Amygdala (tissue), 56 donors: ENCODE results near the gene RASSF5.

Experiments used
- DNase-seq, 56 donors: peaks; one replicate each; lab custom pipeline; 2025; lab: John Stamatoyannopoulos, UW

The RASSF5 gene

GRCh38 chr1:206511362-206512057 lies 4.2 kb downstream of the RASSF5 start:
- DNase-seq = no peak

- DNase-seq = no peak
Observed at GRCh38 chr1:206512058-206512850, 4.9 kb downstream of the RASSF5 start.

GRCh38 chr1:206512851-206513180 lies 5.5 kb downstream of the RASSF5 start:
- no peak for DNase-seq

- no peak for DNase-seq
Observed at GRCh38 chr1:206513312-206514111, 6.2 kb downstream of the RASSF5 start.

- DNase-seq = no peak
Observed at GRCh38 chr1:206514813-206515387, 7.6 kb downstream of the RASSF5 start.

- DNase-seq = no peak
Observed at GRCh38 chr1:206516728-206516990, 9.3 kb downstream of the RASSF5 start.

- DNase-seq = no peak
Observed at GRCh38 chr1:206517784-206518183, 10.5 kb downstream of the RASSF5 start.

GRCh38 chr1:206518206-206518605 lies 10.9 kb downstream of the RASSF5 start:
- no peak for DNase-seq

- no peak for DNase-seq
Observed at GRCh38 chr1:206518743-206519142, 11.4 kb downstream of the RASSF5 start.

GRCh38 chr1:206521127-206521526 lies 13.8 kb downstream of the RASSF5 start:
- DNase-seq = no peak

GRCh38 chr1:206521694-206522402 lies 14.5 kb downstream of the RASSF5 start:
- DNase-seq = no peak

GRCh38 chr1:206524739-206525364 lies 17.5 kb downstream of the RASSF5 start:
- DNase-seq = no peak

- DNase-seq = no peak
Observed at GRCh38 chr1:206526064-206526911, 19.0 kb downstream of the RASSF5 start.

- DNase-seq = no peak
Observed at GRCh38 chr1:206529425-206529824, 22.1 kb downstream of the RASSF5 start.

GRCh38 chr1:206532368-206532767 lies 25.0 kb downstream of the RASSF5 start:
- no peak for DNase-seq

GRCh38 chr1:206534552-206534951 lies 27.2 kb downstream of the RASSF5 start:
- no peak for DNase-seq

GRCh38 chr1:206535853-206536188 lies 28.5 kb downstream of the RASSF5 start:
- DNase-seq = no peak

- DNase-seq = no peak
Observed at GRCh38 chr1:206537141-206537540, 29.8 kb downstream of the RASSF5 start.

GRCh38 chr1:206538086-206538770 lies 30.9 kb downstream of the RASSF5 start:
- no peak for DNase-seq
